H9 (cell line): ENCODE data around the gene PHTF1. TPM values are rescaled to one million over a fixed set of nuclear protein-coding genes. Genes with fewer than 3 reads are reported as not detected.

Source experiments
- DNase-seq: peaks from one replicate; pipeline ENCODE4 v3.0.0-alpha.2; 2017
- H2AFZ ChIP-seq: one replicate; pipeline ENCODE4 v1.6.1; 2013; ENCODE audit warnings: mild to moderate bottlenecking, low read length, control low read depth, moderate library complexity
- H2AK5ac ChIP-seq: 2 replicates; pipeline ENCODE4 v1.6.1; 2013; ENCODE audit warnings: low read length, control low read depth, mixed read lengths; ENCODE audit not compliant: insufficient read length
- H2BK120ac ChIP-seq: one replicate; pipeline ENCODE4 v1.6.1; 2013; ENCODE audit warnings: low read depth, mild to moderate bottlenecking, low read length, control low read depth, inconsistent platforms; ENCODE audit not compliant: poor library complexity, severe bottlenecking
- H2BK12ac ChIP-seq: 2 replicates; pipeline ENCODE4 v1.6.1; 2013; ENCODE audit warnings: low read length, control low read depth, mixed read lengths, low read depth; ENCODE audit not compliant: insufficient read length
- H2BK15ac ChIP-seq: 2 replicates; pipeline ENCODE4 v1.6.1; 2013; ENCODE audit warnings: low read depth, low read length, control low read depth
- H2BK20ac ChIP-seq: one replicate; pipeline ENCODE4 v1.6.1; 2013; ENCODE audit warnings: low read depth, mild to moderate bottlenecking, low read length, control low read depth, inconsistent platforms; ENCODE audit not compliant: poor library complexity, severe bottlenecking
- H2BK5ac ChIP-seq: 2 replicates; pipeline ENCODE4 v1.6.1; 2013; ENCODE audit warnings: low read length, control low read depth, mixed read lengths; ENCODE audit not compliant: insufficient read length
- H3K14ac ChIP-seq: 2 replicates; pipeline ENCODE4 v1.6.1; 2013; ENCODE audit warnings: low read length, control low read depth; ENCODE audit not compliant: insufficient read depth
- H3K18ac ChIP-seq: 2 replicates; pipeline ENCODE4 v1.6.1; 2013; ENCODE audit warnings: low read depth, mild to moderate bottlenecking, mixed read lengths, low read length, control low read depth; ENCODE audit not compliant: insufficient read length
- H3K23ac ChIP-seq: 2 replicates; pipeline ENCODE4 v1.6.1; 2013; ENCODE audit warnings: low read length, control low read depth, mixed read lengths, low read depth; ENCODE audit not compliant: insufficient read length
- H3K23me2 ChIP-seq: 2 replicates; pipeline ENCODE4 v1.6.1; 2013; ENCODE audit warnings: low read depth, mild to moderate bottlenecking, mixed read lengths, low read length, control low read depth; ENCODE audit not compliant: insufficient read length, poor library complexity, severe bottlenecking
- H3K27ac ChIP-seq: 2 replicates; pipeline ENCODE4 v1.5.1; 2013; ENCODE audit warnings: low read length, control low read depth, mixed read lengths, low read depth; ENCODE audit not compliant: insufficient read length
- H3K27me3 ChIP-seq: 2 replicates; pipeline ENCODE4 v1.6.1; 2013; ENCODE audit warnings: low read length, control low read depth, inconsistent platforms; ENCODE audit not compliant: insufficient read depth
- H3K4ac ChIP-seq: 2 replicates; pipeline ENCODE4 v1.6.1; 2013; ENCODE audit warnings: low read depth, mild to moderate bottlenecking, control low read depth, inconsistent platforms, low read length, moderate library complexity
- H3K4me1 ChIP-seq: 2 replicates; pipeline ENCODE4 v1.6.1; 2013; ENCODE audit warnings: low read length, control low read depth, inconsistent platforms; ENCODE audit not compliant: insufficient read depth
- H3K4me2 ChIP-seq: 2 replicates; pipeline ENCODE4 v1.6.1; 2013; ENCODE audit warnings: low read length, control low read depth, mixed read lengths; ENCODE audit not compliant: insufficient read length, insufficient read depth
- H3K56ac ChIP-seq: 2 replicates; pipeline ENCODE4 v1.6.1; 2013; ENCODE audit warnings: low read depth, mild to moderate bottlenecking, mixed read lengths, low read length, control low read depth; ENCODE audit not compliant: insufficient read length
- H3K79me1 ChIP-seq: 2 replicates; pipeline ENCODE4 v1.6.1; 2013; ENCODE audit warnings: low read depth, mild to moderate bottlenecking, moderate library complexity, low read length, control low read depth, inconsistent platforms; ENCODE audit not compliant: insufficient read depth, poor library complexity, severe bottlenecking
- H3K79me2 ChIP-seq: 2 replicates; pipeline ENCODE4 v1.6.1; 2013; ENCODE audit warnings: low read length, control low read depth, inconsistent platforms; ENCODE audit not compliant: insufficient read depth
- H3K9ac ChIP-seq: 2 replicates; pipeline ENCODE4 v1.6.1; 2013; ENCODE audit warnings: low read length, control low read depth, mixed read lengths; ENCODE audit not compliant: insufficient read length; ENCODE audit errors: extremely low read depth
- H3K9me3 ChIP-seq: one replicate; pipeline ENCODE4 v1.6.1; 2013; ENCODE audit warnings: low read depth, low read length, inconsistent platforms; ENCODE audit not compliant: control insufficient read depth
- H3T11ph ChIP-seq: one replicate; pipeline ENCODE4 v1.6.1; 2013; ENCODE audit warnings: mild to moderate bottlenecking, low read length, control low read depth, inconsistent platforms
- H4K20me1 ChIP-seq: one replicate; pipeline ENCODE4 v1.6.1; 2013; ENCODE audit not compliant: control insufficient read depth, insufficient read length, insufficient read depth
- H4K5ac ChIP-seq: 2 replicates; pipeline ENCODE4 v1.6.1; 2013; ENCODE audit warnings: low read depth, mild to moderate bottlenecking, mixed read lengths, low read length, control low read depth; ENCODE audit not compliant: insufficient read length
- H4K8ac ChIP-seq: replicated peaks from 2 replicates; pipeline ENCODE4 v1.6.1; 2013; ENCODE audit warnings: low read length, control low read depth, mixed read lengths, low read depth; ENCODE audit not compliant: insufficient read length
- H4K91ac ChIP-seq: 2 replicates; pipeline ENCODE4 v1.6.1; 2013; ENCODE audit warnings: low read depth, mild to moderate bottlenecking, moderate library complexity, mixed read lengths, low read length, control low read depth; ENCODE audit not compliant: insufficient read length
- H3K27ac Mint-ChIP-seq, 3 experiments: 2 replicates in 2 of 3; 3 replicates in 1 of 3; pipeline ENCODE4 v1.8.0; 2020 to 2021; ENCODE audit warnings: mixed read lengths in 3 of 3, mild to moderate bottlenecking in 1 of 3, moderate library complexity in 1 of 3
- H3K27me3 Mint-ChIP-seq: 2 replicates; pipeline ENCODE4 v1.8.0; 2021; ENCODE audit warnings: low read depth, mild to moderate bottlenecking, moderate library complexity, mixed read lengths
- H3K36me3 Mint-ChIP-seq, 3 experiments: 2 replicates in 2 of 3; 3 replicates in 1 of 3; pipeline ENCODE4 v1.8.0; 2020 to 2021; ENCODE audit warnings: low read depth in 3 of 3, mixed read lengths in 3 of 3; ENCODE audit not compliant: insufficient read depth in 1 of 3
- H3K4me1 Mint-ChIP-seq, 2 experiments: 2 replicates each; pipeline ENCODE4 v1.8.0; 2020; ENCODE audit warnings: mixed read lengths in 2 of 2
- H3K4me3 Mint-ChIP-seq, 2 experiments: 2 replicates in 1 of 2; 3 replicates in 1 of 2; pipeline ENCODE4 v1.8.0; 2020 to 2021; ENCODE audit warnings: mild to moderate bottlenecking in 2 of 2, mixed read lengths in 2 of 2, moderate library complexity in 1 of 2
- H3K9me3 Mint-ChIP-seq, 2 experiments: 2 replicates in 1 of 2; 3 replicates in 1 of 2; pipeline ENCODE4 v1.8.0; 2020; ENCODE audit warnings: mild to moderate bottlenecking in 2 of 2, mixed read lengths in 2 of 2, moderate library complexity in 1 of 2
- total RNA-seq: library from RNA; stranded (reverse); gene quantifications from 2 replicates; pipeline ENCODE4 v1.2.1, GENCODE V29; 2021
- TF ChIP-seq, protein P1 (sequence below): fragments of 200-600 bp; sonication (generic); conservative IDR thresholded peaks from 3 replicates; pipeline ENCODE4 v1.8.0; 2021; ENCODE audit warnings: antibody characterized with exemption, mild to moderate bottlenecking

The PHTF1 gene
- total RNA-seq, 1 experiment from 2014 or later, result 28.4 TPM

DNA sequence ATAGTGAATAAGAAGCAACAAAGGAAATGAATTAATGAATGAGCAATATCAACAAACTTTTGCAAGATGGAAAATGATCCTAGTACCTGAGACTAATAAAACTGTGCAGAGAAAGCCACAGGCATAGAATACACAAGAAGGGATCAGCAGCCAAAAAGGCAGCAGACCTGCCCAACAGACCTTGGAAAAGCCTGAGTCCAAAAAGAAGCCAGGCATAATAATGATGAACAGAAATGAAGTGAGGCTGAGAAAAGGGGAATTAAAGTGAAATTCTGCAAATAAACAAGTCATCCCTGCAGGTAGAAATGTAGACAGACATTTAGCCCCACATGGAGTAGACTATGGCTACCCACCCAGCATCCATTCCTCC lies 10.3 kb upstream of the PHTF1 start:
- no peaks in the 10 kb centered on the region for H3K9me3 Mint-ChIP-seq
- no peak overlapping the region for H2BK20ac ChIP-seq
- H2BK12ac ChIP-seq, result no peak overlapping the region
- no peak overlapping the region for H4K5ac ChIP-seq
- no peaks in the 10 kb centered on the region for H4K20me1 ChIP-seq
- no peak for DNase-seq
- H3K23ac ChIP-seq, result no peak overlapping the region
- H3K27me3 Mint-ChIP-seq, result no peaks in the 10 kb centered on the region
- H3K4me1 Mint-ChIP-seq, result peaks cover 39 to 54% of the 10 kb centered on the region in 2 experiments
- peaks cover 15 to 29% (median 22%) of the 10 kb centered on the region in 3 experiments; a peak in 6 of 7 replicates for H3K36me3 Mint-ChIP-seq
- H3K4ac ChIP-seq, result no peak overlapping the region
- TF ChIP-seq, protein P1, sequence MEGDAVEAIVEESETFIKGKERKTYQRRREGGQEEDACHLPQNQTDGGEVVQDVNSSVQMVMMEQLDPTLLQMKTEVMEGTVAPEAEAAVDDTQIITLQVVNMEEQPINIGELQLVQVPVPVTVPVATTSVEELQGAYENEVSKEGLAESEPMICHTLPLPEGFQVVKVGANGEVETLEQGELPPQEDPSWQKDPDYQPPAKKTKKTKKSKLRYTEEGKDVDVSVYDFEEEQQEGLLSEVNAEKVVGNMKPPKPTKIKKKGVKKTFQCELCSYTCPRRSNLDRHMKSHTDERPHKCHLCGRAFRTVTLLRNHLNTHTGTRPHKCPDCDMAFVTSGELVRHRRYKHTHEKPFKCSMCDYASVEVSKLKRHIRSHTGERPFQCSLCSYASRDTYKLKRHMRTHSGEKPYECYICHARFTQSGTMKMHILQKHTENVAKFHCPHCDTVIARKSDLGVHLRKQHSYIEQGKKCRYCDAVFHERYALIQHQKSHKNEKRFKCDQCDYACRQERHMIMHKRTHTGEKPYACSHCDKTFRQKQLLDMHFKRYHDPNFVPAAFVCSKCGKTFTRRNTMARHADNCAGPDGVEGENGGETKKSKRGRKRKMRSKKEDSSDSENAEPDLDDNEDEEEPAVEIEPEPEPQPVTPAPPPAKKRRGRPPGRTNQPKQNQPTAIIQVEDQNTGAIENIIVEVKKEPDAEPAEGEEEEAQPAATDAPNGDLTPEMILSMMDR, result no peak
- H3K14ac ChIP-seq, result no peak overlapping the region
- H3K18ac ChIP-seq, result no peak overlapping the region
- peak overlapping the region in 1 of 3 experiments; percentile 58; a peak in 1 of 7 replicates for H3K27ac Mint-ChIP-seq
- no peak overlapping the region for H3K56ac ChIP-seq
- H3K79me1 ChIP-seq, result no peaks in the 10 kb centered on the region
- peaks cover 5% of the 10 kb centered on the region for H3K4me1 ChIP-seq
- no peaks in the 10 kb centered on the region for H3K9me3 ChIP-seq
- no peak overlapping the region for H4K8ac ChIP-seq
- H3T11ph ChIP-seq, result no peak overlapping the region
- H3K4me3 Mint-ChIP-seq, result no peak overlapping the region
- no peak overlapping the region for H2BK15ac ChIP-seq
- H2AFZ ChIP-seq, result no peak overlapping the region
- H2BK120ac ChIP-seq, result no peak overlapping the region
- H2AK5ac ChIP-seq, result no peak overlapping the region
- no peaks in the 10 kb centered on the region for H3K79me2 ChIP-seq
- no peak overlapping the region for H2BK5ac ChIP-seq
- H3K27me3 ChIP-seq, result no peaks in the 10 kb centered on the region
- H3K4me2 ChIP-seq, result no peak overlapping the region
- H3K27ac ChIP-seq, result no peak overlapping the region
- no peak overlapping the region for H3K9ac ChIP-seq
- H4K91ac ChIP-seq, result no peak overlapping the region
- H3K23me2 ChIP-seq, result no peaks in the 10 kb centered on the region
